ENCODE measurements around the gene PLIN5.

- TF ChIP-seq CTCF (conservative IDR thresholded peaks at IDR 0.05 in 1 of 2, IDR thresholded peaks at IDR 0.05 in 1 of 2; ENCODE audit: extremely low read depth in 1 of 2, insufficient read depth in 1 of 2, low read depth in 1 of 2, low read length in 2 of 2), result no peak
- no peak for TF ChIP-seq EZH2 (IDR thresholded peaks at IDR 0.05; ENCODE audit: borderline replicate concordance, low read length)
These were observed 51.6 kb downstream of the PLIN5 start for GRCh38 chr19:4483385-4483784.
